ENCODE data around the gene TLE3.

The TLE3 gene

GRCh38 chr15:70047386-70048197 is 50.1 kb downstream of the TLE3 start:
- DNase-seq: peak; percentile 73

- no peak for DNase-seq
Observed at GRCh38 chr15:70046679-70047369, 50.9 kb downstream of the TLE3 start.

GRCh38 chr15:70045045-70045444 is 52.7 kb downstream of the TLE3 start:
- DNase-seq: no peak

GRCh38 chr15:70044168-70044567 is 53.5 kb downstream of the TLE3 start:
- no peak for DNase-seq

- DNase-seq: no peak
Observed at GRCh38 chr15:70043590-70043989, 54.1 kb downstream of the TLE3 start.

GRCh38 chr15:70042553-70043214 is 55.0 kb downstream of the TLE3 start:
- no peak for DNase-seq

GRCh38 chr15:70039917-70040316 is 57.8 kb downstream of the TLE3 start:
- DNase-seq: no peak

- DNase-seq: no peak
Observed at GRCh38 chr15:70038730-70039392, 58.9 kb downstream of the TLE3 start.

- no peak for DNase-seq
Observed at GRCh38 chr15:70037292-70037640, 60.5 kb downstream of the TLE3 start.

- peak; percentile 88 for DNase-seq
Observed at GRCh38 chr15:70036585-70037291, 61.0 kb downstream of the TLE3 start.

GRCh38 chr15:70035719-70036077 is 62.0 kb downstream of the TLE3 start:
- no peak for DNase-seq

- DNase-seq: no peak
Observed at GRCh38 chr15:70035051-70035718, 62.5 kb downstream of the TLE3 start.

- peak; percentile 39 for DNase-seq
Observed at GRCh38 chr15:70034596-70034995, 63.1 kb downstream of the TLE3 start.

GRCh38 chr15:70034141-70034540 is 63.6 kb downstream of the TLE3 start:
- DNase-seq: no peak

- DNase-seq: peak; percentile 98
Observed at GRCh38 chr15:70033529-70034140, 64.1 kb downstream of the TLE3 start.

GRCh38 chr15:70033109-70033508 is 64.6 kb downstream of the TLE3 start:
- DNase-seq: peak; percentile 68

- peak; percentile 22 for DNase-seq
Observed at GRCh38 chr15:70032509-70032908, 65.2 kb downstream of the TLE3 start.

GRCh38 chr15:70031713-70032112 is 66.0 kb downstream of the TLE3 start:
- no peak for DNase-seq

- no peak for DNase-seq
Observed at GRCh38 chr15:70031261-70031660, 66.5 kb downstream of the TLE3 start.

- no peak for DNase-seq
Observed at GRCh38 chr15:70030851-70031250, 66.9 kb downstream of the TLE3 start.

- DNase-seq: peak; percentile 51
Observed at GRCh38 chr15:70029297-70029701, 68.4 kb downstream of the TLE3 start.

- no peak for DNase-seq
Observed at GRCh38 chr15:70027518-70027917, 70.2 kb downstream of the TLE3 start.

Measured in NCI-H82 (cell line).